SU-DHL-6 (cell line): ENCODE results near the gene CLPSL2.

Experiments
- EZH2phosphoT487 ChIP-seq: fragments of 200-600 bp; sonication (generic), shearing (Covaris generic); conservative IDR thresholded peaks from 2 replicates; pipeline ENCODE4 v1.6.1; 2018; ENCODE audit warnings: mild to moderate bottlenecking, antibody characterized with exemption, low read length, moderate library complexity, mixed read lengths
- TF ChIP-seq, protein P1 (sequence below): fragments of 200-600 bp; sonication (generic); IDR thresholded peaks from one replicate; pipeline ENCODE4 v1.5.1; 2017; ENCODE audit warnings: antibody characterized with exemption, mild to moderate bottlenecking, low read length, moderate library complexity; ENCODE audit not compliant: insufficient read depth, poor library complexity, severe bottlenecking

DNA sequence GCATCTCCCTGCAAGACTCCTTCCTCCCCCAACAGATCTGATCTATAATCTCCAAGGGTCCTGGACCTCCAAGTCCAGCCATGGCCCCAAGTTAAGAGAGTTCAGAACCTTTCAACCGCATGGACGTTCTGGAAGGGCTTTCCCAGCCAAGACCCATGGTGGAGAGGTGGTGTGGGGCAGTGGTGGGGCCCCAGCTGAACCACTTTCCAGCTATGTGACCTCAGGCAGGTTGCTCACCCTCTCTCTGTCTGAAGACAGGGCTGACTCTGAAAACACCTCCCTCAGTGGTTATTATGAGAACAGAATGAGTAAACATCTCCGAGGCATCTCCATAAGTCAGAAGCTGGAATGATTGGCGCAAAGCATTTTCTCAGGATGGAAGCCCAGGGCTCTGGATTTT, 19.8 kb downstream of the CLPSL2 start:
- TF ChIP-seq, protein P1, sequence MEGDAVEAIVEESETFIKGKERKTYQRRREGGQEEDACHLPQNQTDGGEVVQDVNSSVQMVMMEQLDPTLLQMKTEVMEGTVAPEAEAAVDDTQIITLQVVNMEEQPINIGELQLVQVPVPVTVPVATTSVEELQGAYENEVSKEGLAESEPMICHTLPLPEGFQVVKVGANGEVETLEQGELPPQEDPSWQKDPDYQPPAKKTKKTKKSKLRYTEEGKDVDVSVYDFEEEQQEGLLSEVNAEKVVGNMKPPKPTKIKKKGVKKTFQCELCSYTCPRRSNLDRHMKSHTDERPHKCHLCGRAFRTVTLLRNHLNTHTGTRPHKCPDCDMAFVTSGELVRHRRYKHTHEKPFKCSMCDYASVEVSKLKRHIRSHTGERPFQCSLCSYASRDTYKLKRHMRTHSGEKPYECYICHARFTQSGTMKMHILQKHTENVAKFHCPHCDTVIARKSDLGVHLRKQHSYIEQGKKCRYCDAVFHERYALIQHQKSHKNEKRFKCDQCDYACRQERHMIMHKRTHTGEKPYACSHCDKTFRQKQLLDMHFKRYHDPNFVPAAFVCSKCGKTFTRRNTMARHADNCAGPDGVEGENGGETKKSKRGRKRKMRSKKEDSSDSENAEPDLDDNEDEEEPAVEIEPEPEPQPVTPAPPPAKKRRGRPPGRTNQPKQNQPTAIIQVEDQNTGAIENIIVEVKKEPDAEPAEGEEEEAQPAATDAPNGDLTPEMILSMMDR = no peak
- TF ChIP-seq EZH2phosphoT487 = no peak
